Retinal pigment epithelial cell (primary cell): ENCODE results near the gene NPDC1.

ENCODE experiments used
- DNase-seq: peaks from one replicate; pipeline ENCODE4 v3.0.0-alpha.2; 2010; ENCODE audit warnings: low read depth
- H3K4me3 ChIP-seq: 2 replicates; pipeline ENCODE4 v1.5.1; 2011; ENCODE audit warnings: mild to moderate bottlenecking, low read length, control low read depth, moderate library complexity
- CTCF ChIP-seq: conservative IDR thresholded peaks from 2 replicates; pipeline ENCODE4 v1.5.1; 2011; ENCODE audit warnings: low read depth, low read length, control low read depth, inconsistent platforms

NPDC1 gene

GRCh38 chr9:137073992-137074399 lies 28.0 kb upstream of the NPDC1 start:
- no peak overlapping the region for H3K4me3 ChIP-seq
- DNase-seq: no peak
- no peak for TF ChIP-seq CTCF

GRCh38 chr9:137071282-137071681 lies 25.3 kb upstream of the NPDC1 start:
- no peak overlapping the region for H3K4me3 ChIP-seq
- DNase-seq: no peak
- TF ChIP-seq CTCF: no peak

DNA sequence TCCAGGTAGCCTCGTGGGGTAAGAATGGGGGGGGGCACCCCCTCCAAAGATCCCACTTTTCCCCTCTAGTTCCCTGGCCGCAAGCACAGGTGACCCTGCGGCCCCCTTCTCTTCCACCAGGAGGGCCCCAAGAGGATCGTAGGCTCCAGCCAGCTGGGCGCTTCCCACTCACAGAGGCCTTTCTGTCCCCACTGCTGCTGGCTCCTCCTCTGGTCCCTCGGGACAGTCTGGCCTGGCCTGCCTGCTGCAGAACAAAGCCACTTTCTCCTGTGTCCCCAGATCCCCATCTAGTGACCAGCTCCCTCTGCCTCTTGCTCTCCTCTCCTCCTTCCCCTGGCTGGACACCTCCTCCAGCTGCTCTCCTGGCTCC lies 24.9 kb upstream of the NPDC1 start:
- peak overlapping the region; percentile 40 for H3K4me3 ChIP-seq
- TF ChIP-seq CTCF: no peak
- DNase-seq: no peak

- peak within 1 kb of the TSS; percentile 40 for H3K4me3 ChIP-seq
- no peak for TF ChIP-seq CTCF
- DNase-seq: peak; percentile 59
Observed at GRCh38 chr9:137070201-137070905, 24.4 kb upstream of the NPDC1 start, which contains the start of gene SAPCD2. Gene SAPCD2 (minus strand): TSS chr9:137070557. CDS start chr9:137070460, 97 bp downstream.

GRCh38 chr9:137069508-137070091 lies 23.6 kb upstream of the NPDC1 start:
- DNase-seq: no peak
- TF ChIP-seq CTCF: no peak
- H3K4me3 ChIP-seq: peak overlapping the region; percentile 37

DNA sequence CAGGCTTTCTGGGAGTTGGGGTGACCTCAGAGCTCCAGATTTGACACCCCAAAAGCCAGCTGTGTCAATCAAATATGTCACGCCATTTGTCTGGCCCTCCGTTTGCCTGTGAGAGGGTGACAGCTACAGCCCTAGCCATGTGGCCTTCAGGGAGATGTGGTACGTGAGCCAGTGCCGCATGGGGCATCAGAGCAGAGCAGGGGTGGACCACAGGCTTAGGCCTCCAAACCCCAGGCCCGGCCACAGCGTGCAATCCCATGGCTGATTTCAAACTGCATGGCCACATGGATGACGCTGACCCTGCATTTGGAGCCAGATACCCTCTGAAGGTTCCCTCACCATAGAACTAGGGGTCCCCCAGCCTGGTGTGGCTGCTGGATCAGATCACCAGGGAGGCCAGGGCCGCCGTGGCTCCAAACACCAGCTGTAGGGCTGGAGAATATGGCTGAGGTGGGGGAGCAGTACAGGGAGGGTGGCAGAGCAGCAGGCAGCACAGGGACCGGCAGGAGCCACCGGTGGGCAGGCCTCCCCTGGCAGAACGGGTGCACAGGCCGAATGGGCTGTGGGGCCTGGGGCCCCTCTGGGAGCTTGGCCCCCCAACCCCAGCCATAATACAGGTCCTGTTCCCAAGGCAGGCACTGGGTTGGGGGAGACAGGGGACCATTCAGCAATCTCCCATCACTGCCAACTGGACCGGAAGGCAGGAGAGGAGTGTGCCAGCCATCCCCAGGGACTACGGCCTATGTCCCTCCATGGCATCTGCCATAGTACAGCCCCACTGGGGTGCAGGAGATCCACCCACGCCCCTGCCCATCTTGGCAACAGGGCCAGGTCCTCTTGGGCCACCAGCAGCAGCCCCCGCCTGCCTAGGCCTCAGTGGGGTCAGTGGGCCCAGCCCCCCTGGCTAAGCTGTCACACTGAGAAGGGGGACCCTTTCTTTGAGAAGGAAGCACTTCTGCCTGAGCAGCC lies 22.8 kb upstream of the NPDC1 start:
- H3K4me3 ChIP-seq: peak overlapping the region; percentile 37
- no peak for TF ChIP-seq CTCF
- no peak for DNase-seq
